Measurements from ENCODE around the gene LYRM1.
A peak's percentile ranks its signal among the peaks of the same experiment; 100 is the strongest.

The LYRM1 gene

GRCh38 chr16:20910781-20911321, 10.3 kb downstream of the LYRM1 start:
- no peaks in the 10 kb centered on the region for H3K9me2 ChIP-seq (replicated peaks; ENCODE audit: low read depth, low read length)
- no peaks in the 10 kb centered on the region for H3K27me3 ChIP-seq (ENCODE audit: insufficient read depth, low read length, poor library complexity, severe bottlenecking)
- H3F3A ChIP-seq (ENCODE audit: low read depth): peaks cover 5% of the 10 kb centered on the region; the same call in 1 of the 2 replicates

GRCh38 chr16:20911361-20911760, 10.8 kb downstream of the LYRM1 start:
- Histone ChIP-seq H4K20me1 (ENCODE audit: insufficient read depth, low read length, poor library complexity, severe bottlenecking) (no peaks in the 10 kb centered on the region), H3K9me2 (replicated peaks; ENCODE audit: low read depth, low read length) (no peaks in the 10 kb centered on the region), H3K4me2 (ENCODE audit: low read depth, low read length, poor library complexity, severe bottlenecking) (peak overlapping the region; percentile 26), H3K4me1 (ENCODE audit: insufficient read depth, low read length, poor library complexity, severe bottlenecking) (peaks cover 27% of the 10 kb centered on the region), H3F3A (ENCODE audit: low read depth) (peaks cover 5% of the 10 kb centered on the region; the same call in 1 of the 2 replicates), H2AFZ (ENCODE audit: low read length) (no peak overlapping the region), H3K27me3 (ENCODE audit: insufficient read depth, low read length, poor library complexity, severe bottlenecking) (no peaks in the 10 kb centered on the region), H3K79me2 (ENCODE audit: insufficient read depth, low read length) (no peaks in the 10 kb centered on the region), H3K4me3 (ENCODE audit: low read length, poor library complexity, severe bottlenecking) (no peak overlapping the region), H3K9me3 (ENCODE audit: insufficient read depth, low read depth, low read length) (no peaks in the 10 kb centered on the region), H3K36me3 (ENCODE audit: insufficient read depth, low read length) (no peaks in the 10 kb centered on the region), H3K9ac (ENCODE audit: low read depth, low read length, poor library complexity, severe bottlenecking) (peak overlapping the region; percentile 5)
- TF ChIP-seq CTCF (conservative IDR thresholded peaks at IDR 0.05; ENCODE audit: low read length) (no peak), EZH2phosphoT487 (IDR thresholded peaks at IDR 0.05; ENCODE audit: borderline replicate concordance) (no peak)

More at GRCh38 chr16:20910781-20911321, 10.3 kb downstream of the LYRM1 start:
- H4K20me1 ChIP-seq (ENCODE audit: insufficient read depth, low read length, poor library complexity, severe bottlenecking): no peaks in the 10 kb centered on the region
- H3K36me3 ChIP-seq (ENCODE audit: insufficient read depth, low read length): no peaks in the 10 kb centered on the region
- H3K4me2 ChIP-seq (ENCODE audit: low read depth, low read length, poor library complexity, severe bottlenecking): peak overlapping the region; percentile 26
- TF ChIP-seq CTCF (conservative IDR thresholded peaks at IDR 0.05; ENCODE audit: low read length) (no peak), EZH2phosphoT487 (IDR thresholded peaks at IDR 0.05; ENCODE audit: borderline replicate concordance) (no peak)
- H3K4me1 ChIP-seq (ENCODE audit: insufficient read depth, low read length, poor library complexity, severe bottlenecking): peaks cover 23% of the 10 kb centered on the region
- H2AFZ ChIP-seq (ENCODE audit: low read length): no peak overlapping the region
- H3K79me2 ChIP-seq (ENCODE audit: insufficient read depth, low read length): no peaks in the 10 kb centered on the region
- H3K9me3 ChIP-seq (ENCODE audit: insufficient read depth, low read depth, low read length): no peaks in the 10 kb centered on the region
- H3K4me3 ChIP-seq (ENCODE audit: low read length, poor library complexity, severe bottlenecking): no peak overlapping the region
- peak overlapping the region; percentile 5 for H3K9ac ChIP-seq (ENCODE audit: low read depth, low read length, poor library complexity, severe bottlenecking)

GRCh38 chr16:20916289-20916688, 15.7 kb downstream of the LYRM1 start:
- Histone ChIP-seq H3K9me2 (replicated peaks; ENCODE audit: low read depth, low read length) (no peaks in the 10 kb centered on the region), H3K4me2 (ENCODE audit: low read depth, low read length, poor library complexity, severe bottlenecking) (no peak overlapping the region), H3K4me3 (ENCODE audit: low read length, poor library complexity, severe bottlenecking) (no peak overlapping the region), H3K4me1 (ENCODE audit: insufficient read depth, low read length, poor library complexity, severe bottlenecking) (peaks cover 18% of the 10 kb centered on the region), H3K36me3 (ENCODE audit: insufficient read depth, low read length) (no peaks in the 10 kb centered on the region), H3K9ac (ENCODE audit: low read depth, low read length, poor library complexity, severe bottlenecking) (no peak overlapping the region), H3K27me3 (ENCODE audit: insufficient read depth, low read length, poor library complexity, severe bottlenecking) (no peaks in the 10 kb centered on the region), H4K20me1 (ENCODE audit: insufficient read depth, low read length, poor library complexity, severe bottlenecking) (no peaks in the 10 kb centered on the region), H3F3A (ENCODE audit: low read depth) (no peaks in the 10 kb centered on the region), H3K79me2 (ENCODE audit: insufficient read depth, low read length) (no peaks in the 10 kb centered on the region), H3K9me3 (ENCODE audit: insufficient read depth, low read depth, low read length) (no peaks in the 10 kb centered on the region), H2AFZ (ENCODE audit: low read length) (no peak overlapping the region)
- TF ChIP-seq EZH2phosphoT487 (IDR thresholded peaks at IDR 0.05; ENCODE audit: borderline replicate concordance) (no peak), CTCF (conservative IDR thresholded peaks at IDR 0.05; ENCODE audit: low read length) (no peak)
